HEK293 (cell line): ENCODE measurements around the gene MYO5C.

Experiments
- CTCF ChIA-PET: fragments of 350-600 bp; formaldehyde crosslinking; extraction: SDS; loops from one replicate; lab custom pipeline; 2021; ENCODE audit warnings: antibody characterized with exemption; lab: Yijun Ruan, JAX
- POLR2A ChIA-PET: fragments of 300-600 bp; formaldehyde crosslinking; extraction: SDS; loops from one replicate; lab custom pipeline; 2020; ENCODE audit warnings: antibody characterized with exemption, inconsistent platforms; lab: Yijun Ruan, JAX
- H3K27ac ChIP-seq: fragments of 200-500 bp; sonication (Bioruptor generic); 2 replicates; pipeline ENCODE4 v1.5.1; 2014; ENCODE audit warnings: low read depth, low read length, control low read depth, inconsistent platforms; ENCODE audit errors: extremely low read depth
- H3K36me3 ChIP-seq, 2 experiments: fragments of 200-500 bp in 1 of 2; sonication (Bioruptor generic) in 1 of 2; 1 replicate in 1 of 2; 2 replicates in 1 of 2; pipeline ENCODE4 v1.5.1; 2014 to 2017; ENCODE audit warnings: inconsistent platforms in 2 of 2, low read length in 2 of 2; ENCODE audit not compliant: control insufficient read depth in 2 of 2, insufficient read depth in 1 of 2
- H3K4me1 ChIP-seq: fragments of 200-500 bp; sonication (Bioruptor generic); 2 replicates; pipeline ENCODE4 v1.5.1; 2014; ENCODE audit warnings: mild to moderate bottlenecking, low read length, inconsistent platforms; ENCODE audit not compliant: control insufficient read depth, insufficient read depth
- H3K4me3 ChIP-seq: 2 replicates; pipeline ENCODE4 v1.5.1; 2011; ENCODE audit warnings: low read depth, mild to moderate bottlenecking, control low read depth, low read length, moderate library complexity
- H3K9me3 ChIP-seq: fragments of 200-500 bp; sonication (Bioruptor generic); 2 replicates; pipeline ENCODE4 v1.5.1; 2014; ENCODE audit warnings: low read depth, low read length, inconsistent platforms; ENCODE audit not compliant: control insufficient read depth, insufficient read depth
- GLIS1 ChIP-seq: fragments of 450-650 bp; formaldehyde crosslinking; IDR thresholded peaks from 2 replicates; pipeline ENCODE4 v1.5.1; 2016; ENCODE audit warnings: missing biosample characterization, missing genetic modification characterization
- GLIS2 ChIP-seq: fragments of 450-650 bp; formaldehyde crosslinking; IDR thresholded peaks from 2 replicates; pipeline ENCODE4 v1.5.1; 2016; ENCODE audit warnings: missing biosample characterization, missing genetic modification characterization
- ZNF132 ChIP-seq: fragments of 450-650 bp; formaldehyde crosslinking; IDR thresholded peaks from 2 replicates; pipeline ENCODE4 v1.5.1; 2017; ENCODE audit warnings: missing biosample characterization, missing genetic modification characterization, borderline replicate concordance
- ZNF138 ChIP-seq: fragments of 450-650 bp; formaldehyde crosslinking; IDR thresholded peaks from 2 replicates; pipeline ENCODE4 v1.5.1; 2016; ENCODE audit warnings: missing biosample characterization, missing genetic modification characterization, borderline replicate concordance
- ZNF248 ChIP-seq: fragments of 450-650 bp; formaldehyde crosslinking; IDR thresholded peaks from 2 replicates; pipeline ENCODE4 v1.5.1; 2017; ENCODE audit warnings: missing biosample characterization, missing genetic modification characterization
- ZNF513 ChIP-seq: fragments of 450-650 bp; IDR thresholded peaks from 2 replicates; pipeline ENCODE4 v1.5.1; 2018; ENCODE audit warnings: missing biosample characterization, missing genetic modification characterization
- ZNF518A ChIP-seq: fragments of 450-650 bp; formaldehyde crosslinking; conservative IDR thresholded peaks from 2 replicates; pipeline ENCODE4 v1.5.1; 2016; ENCODE audit warnings: low read depth, missing biosample characterization, missing genetic modification characterization
- ZNF585B ChIP-seq: fragments of 450-650 bp; formaldehyde crosslinking; IDR thresholded peaks from 2 replicates; pipeline ENCODE4 v1.5.1; 2016; ENCODE audit warnings: missing biosample characterization, missing genetic modification characterization
- ZNF626 ChIP-seq: fragments of 450-650 bp; sonication (Bioruptor Pico); formaldehyde crosslinking; IDR thresholded peaks from 2 replicates; pipeline ENCODE4 v1.5.1; 2018; ENCODE audit warnings: missing biosample characterization, missing genetic modification characterization, inconsistent platforms
- ZSCAN30 ChIP-seq: fragments of 450-650 bp; IDR thresholded peaks from 2 replicates; pipeline ENCODE4 v1.5.1; 2018; ENCODE audit warnings: missing biosample characterization, mild to moderate bottlenecking, missing genetic modification characterization, moderate library complexity
- TF ChIP-seq, protein P1 (sequence below): fragments of 450-650 bp; formaldehyde crosslinking; IDR thresholded peaks from 2 replicates; pipeline ENCODE4 v1.5.1; 2016; ENCODE audit warnings: missing biosample characterization, missing genetic modification characterization, borderline replicate concordance
- TF ChIP-seq, protein P2 (sequence below): fragments of 450-650 bp; formaldehyde crosslinking; IDR thresholded peaks from 2 replicates; pipeline ENCODE4 v1.5.1; 2017; ENCODE audit warnings: missing biosample characterization, missing genetic modification characterization
- TF ChIP-seq, protein P3 (sequence below): fragments of 450-650 bp; formaldehyde crosslinking; IDR thresholded peaks from 2 replicates; pipeline ENCODE4 v1.5.1; 2017; ENCODE audit warnings: missing biosample characterization, missing genetic modification characterization

The MYO5C gene

GRCh38 chr15:52280326-52281084 is 15.1 kb downstream of the MYO5C start (continued):
- TF ChIP-seq, protein P1, sequence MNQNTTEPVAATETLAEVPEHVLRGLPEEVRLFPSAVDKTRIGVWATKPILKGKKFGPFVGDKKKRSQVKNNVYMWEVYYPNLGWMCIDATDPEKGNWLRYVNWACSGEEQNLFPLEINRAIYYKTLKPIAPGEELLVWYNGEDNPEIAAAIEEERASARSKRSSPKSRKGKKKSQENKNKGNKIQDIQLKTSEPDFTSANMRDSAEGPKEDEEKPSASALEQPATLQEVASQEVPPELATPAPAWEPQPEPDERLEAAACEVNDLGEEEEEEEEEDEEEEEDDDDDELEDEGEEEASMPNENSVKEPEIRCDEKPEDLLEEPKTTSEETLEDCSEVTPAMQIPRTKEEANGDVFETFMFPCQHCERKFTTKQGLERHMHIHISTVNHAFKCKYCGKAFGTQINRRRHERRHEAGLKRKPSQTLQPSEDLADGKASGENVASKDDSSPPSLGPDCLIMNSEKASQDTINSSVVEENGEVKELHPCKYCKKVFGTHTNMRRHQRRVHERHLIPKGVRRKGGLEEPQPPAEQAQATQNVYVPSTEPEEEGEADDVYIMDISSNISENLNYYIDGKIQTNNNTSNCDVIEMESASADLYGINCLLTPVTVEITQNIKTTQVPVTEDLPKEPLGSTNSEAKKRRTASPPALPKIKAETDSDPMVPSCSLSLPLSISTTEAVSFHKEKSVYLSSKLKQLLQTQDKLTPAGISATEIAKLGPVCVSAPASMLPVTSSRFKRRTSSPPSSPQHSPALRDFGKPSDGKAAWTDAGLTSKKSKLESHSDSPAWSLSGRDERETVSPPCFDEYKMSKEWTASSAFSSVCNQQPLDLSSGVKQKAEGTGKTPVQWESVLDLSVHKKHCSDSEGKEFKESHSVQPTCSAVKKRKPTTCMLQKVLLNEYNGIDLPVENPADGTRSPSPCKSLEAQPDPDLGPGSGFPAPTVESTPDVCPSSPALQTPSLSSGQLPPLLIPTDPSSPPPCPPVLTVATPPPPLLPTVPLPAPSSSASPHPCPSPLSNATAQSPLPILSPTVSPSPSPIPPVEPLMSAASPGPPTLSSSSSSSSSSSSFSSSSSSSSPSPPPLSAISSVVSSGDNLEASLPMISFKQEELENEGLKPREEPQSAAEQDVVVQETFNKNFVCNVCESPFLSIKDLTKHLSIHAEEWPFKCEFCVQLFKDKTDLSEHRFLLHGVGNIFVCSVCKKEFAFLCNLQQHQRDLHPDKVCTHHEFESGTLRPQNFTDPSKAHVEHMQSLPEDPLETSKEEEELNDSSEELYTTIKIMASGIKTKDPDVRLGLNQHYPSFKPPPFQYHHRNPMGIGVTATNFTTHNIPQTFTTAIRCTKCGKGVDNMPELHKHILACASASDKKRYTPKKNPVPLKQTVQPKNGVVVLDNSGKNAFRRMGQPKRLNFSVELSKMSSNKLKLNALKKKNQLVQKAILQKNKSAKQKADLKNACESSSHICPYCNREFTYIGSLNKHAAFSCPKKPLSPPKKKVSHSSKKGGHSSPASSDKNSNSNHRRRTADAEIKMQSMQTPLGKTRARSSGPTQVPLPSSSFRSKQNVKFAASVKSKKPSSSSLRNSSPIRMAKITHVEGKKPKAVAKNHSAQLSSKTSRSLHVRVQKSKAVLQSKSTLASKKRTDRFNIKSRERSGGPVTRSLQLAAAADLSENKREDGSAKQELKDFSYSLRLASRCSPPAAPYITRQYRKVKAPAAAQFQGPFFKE (tag by site-specific recombination) = no peak
- TF ChIP-seq, protein P2, sequence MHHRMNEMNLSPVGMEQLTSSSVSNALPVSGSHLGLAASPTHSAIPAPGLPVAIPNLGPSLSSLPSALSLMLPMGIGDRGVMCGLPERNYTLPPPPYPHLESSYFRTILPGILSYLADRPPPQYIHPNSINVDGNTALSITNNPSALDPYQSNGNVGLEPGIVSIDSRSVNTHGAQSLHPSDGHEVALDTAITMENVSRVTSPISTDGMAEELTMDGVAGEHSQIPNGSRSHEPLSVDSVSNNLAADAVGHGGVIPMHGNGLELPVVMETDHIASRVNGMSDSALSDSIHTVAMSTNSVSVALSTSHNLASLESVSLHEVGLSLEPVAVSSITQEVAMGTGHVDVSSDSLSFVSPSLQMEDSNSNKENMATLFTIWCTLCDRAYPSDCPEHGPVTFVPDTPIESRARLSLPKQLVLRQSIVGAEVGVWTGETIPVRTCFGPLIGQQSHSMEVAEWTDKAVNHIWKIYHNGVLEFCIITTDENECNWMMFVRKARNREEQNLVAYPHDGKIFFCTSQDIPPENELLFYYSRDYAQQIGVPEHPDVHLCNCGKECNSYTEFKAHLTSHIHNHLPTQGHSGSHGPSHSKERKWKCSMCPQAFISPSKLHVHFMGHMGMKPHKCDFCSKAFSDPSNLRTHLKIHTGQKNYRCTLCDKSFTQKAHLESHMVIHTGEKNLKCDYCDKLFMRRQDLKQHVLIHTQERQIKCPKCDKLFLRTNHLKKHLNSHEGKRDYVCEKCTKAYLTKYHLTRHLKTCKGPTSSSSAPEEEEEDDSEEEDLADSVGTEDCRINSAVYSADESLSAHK = no peak
- TF ChIP-seq ZNF513 (tag by site-specific recombination) (no peak), ZNF138 (tag by site-specific recombination) (no peak), ZNF248 (tag by site-specific recombination) (no peak)

- POLR2A ChIA-PET = interaction anchor here (0.7 kb wide), 1 partner anchor 17 kb away, joined by 3 read pairs; no protein-coding TSS in a partner anchor
- H3K4me1 ChIP-seq = no peaks in the 10 kb centered on the region
- no peak overlapping the region for H3K27ac ChIP-seq
- no peaks in the 10 kb centered on the region for H3K9me3 ChIP-seq
- TF ChIP-seq ZSCAN30 (tag by site-specific recombination) (no peak), GLIS2 (tag by site-specific recombination) (no peak), ZNF132 (tag by site-specific recombination) (no peak), ZNF626 (tag by site-specific recombination) (no peak)
- TF ChIP-seq, all 188 proteins: peak for 0
- Histone ChIP-seq H3K4me3 (no peak overlapping the region), H3K36me3 (peaks cover 4 to 73% of the 10 kb centered on the region in 2 experiments; a peak in 2 of 3 replicates)
- CTCF ChIA-PET = no interaction called here
Measured at GRCh38 chr15:52278636-52279367, 16.8 kb downstream of the MYO5C start.

DNA sequence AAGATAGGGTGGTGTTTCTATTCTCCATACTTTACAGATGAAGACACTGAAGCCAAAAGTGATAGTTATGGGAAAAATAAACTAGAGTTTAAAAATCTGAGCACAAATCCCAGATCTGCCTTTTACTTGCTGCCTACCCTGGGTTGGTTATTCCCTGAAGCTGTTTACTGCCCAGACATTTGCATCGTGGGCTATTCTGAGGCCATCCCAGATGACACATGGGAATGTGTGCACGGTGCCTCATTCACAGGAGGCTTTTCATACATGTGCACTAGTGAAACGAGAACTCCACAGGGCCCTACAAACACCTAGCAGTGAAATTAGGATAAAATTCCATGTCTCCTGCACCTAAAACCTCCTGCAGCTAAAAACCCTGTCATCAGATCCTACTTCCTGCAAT is 17.5 kb downstream of the MYO5C start:
- ChIA-PET POLR2A (interaction anchor here (0.7 kb wide), 1 partner anchor 16 kb away, joined by 3 read pairs; no protein-coding TSS in a partner anchor), CTCF (interaction anchor here (0.6 kb wide), 1 partner anchor 36 kb away, joined by 3 read pairs; no protein-coding TSS in a partner anchor)
- Histone ChIP-seq H3K4me1 (no peaks in the 10 kb centered on the region), H3K36me3 (peaks cover 4 to 78% of the 10 kb centered on the region in 2 experiments; a peak in 2 of 3 replicates), H3K4me3 (no peak overlapping the region), H3K27ac (no peak overlapping the region), H3K9me3 (no peaks in the 10 kb centered on the region)
- no peak for TF ChIP-seq GLIS1 (tag by site-specific recombination)
- no peak for TF ChIP-seq ZNF518A (tag by site-specific recombination)
- no peak for TF ChIP-seq ZNF585B (tag by site-specific recombination)
- TF ChIP-seq, protein P3, sequence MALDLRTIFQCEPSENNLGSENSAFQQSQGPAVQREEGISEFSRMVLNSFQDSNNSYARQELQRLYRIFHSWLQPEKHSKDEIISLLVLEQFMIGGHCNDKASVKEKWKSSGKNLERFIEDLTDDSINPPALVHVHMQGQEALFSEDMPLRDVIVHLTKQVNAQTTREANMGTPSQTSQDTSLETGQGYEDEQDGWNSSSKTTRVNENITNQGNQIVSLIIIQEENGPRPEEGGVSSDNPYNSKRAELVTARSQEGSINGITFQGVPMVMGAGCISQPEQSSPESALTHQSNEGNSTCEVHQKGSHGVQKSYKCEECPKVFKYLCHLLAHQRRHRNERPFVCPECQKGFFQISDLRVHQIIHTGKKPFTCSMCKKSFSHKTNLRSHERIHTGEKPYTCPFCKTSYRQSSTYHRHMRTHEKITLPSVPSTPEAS (tag by site-specific recombination) = no peak
